ENCODE data around the gene ERCC6L. TPM values are rescaled to one million over a fixed set of nuclear protein-coding genes. Genes with fewer than 3 reads are reported as not detected.

ERCC6L gene
- total RNA-seq, 2 donors from 2014 or later, result 0.59 to 0.85 TPM

GRCh38 chrX:72269671-72270251 is 30.9 kb upstream of the ERCC6L start:
- Histone ChIP-seq H3K27ac (no peak overlapping the region), H3K27me3 (replicated peaks; ENCODE audit: insufficient read depth) (no peaks in the 10 kb centered on the region), H3K4me1 (replicated peaks) (no peaks in the 10 kb centered on the region), H3K9me3 (no peaks in the 10 kb centered on the region), H3K36me3 (no peaks in the 10 kb centered on the region), H3K4me3 (no peak overlapping the region)
- DNase-seq (ENCODE audit: low spot score), result no peak
- WGBS, result 55% methylated on average over 3 of the region's 3 CpGs
- intact Hi-C loops (cut with DNase I), result no loop called here
- no peak for TF ChIP-seq CTCF (IDR thresholded peaks at IDR 0.05)
- TF ChIP-seq POLR2A (IDR thresholded peaks at IDR 0.05), result no peak
- TF ChIP-seq POLR2AphosphoS5 (IDR thresholded peaks at IDR 0.05), result no peak

DNA sequence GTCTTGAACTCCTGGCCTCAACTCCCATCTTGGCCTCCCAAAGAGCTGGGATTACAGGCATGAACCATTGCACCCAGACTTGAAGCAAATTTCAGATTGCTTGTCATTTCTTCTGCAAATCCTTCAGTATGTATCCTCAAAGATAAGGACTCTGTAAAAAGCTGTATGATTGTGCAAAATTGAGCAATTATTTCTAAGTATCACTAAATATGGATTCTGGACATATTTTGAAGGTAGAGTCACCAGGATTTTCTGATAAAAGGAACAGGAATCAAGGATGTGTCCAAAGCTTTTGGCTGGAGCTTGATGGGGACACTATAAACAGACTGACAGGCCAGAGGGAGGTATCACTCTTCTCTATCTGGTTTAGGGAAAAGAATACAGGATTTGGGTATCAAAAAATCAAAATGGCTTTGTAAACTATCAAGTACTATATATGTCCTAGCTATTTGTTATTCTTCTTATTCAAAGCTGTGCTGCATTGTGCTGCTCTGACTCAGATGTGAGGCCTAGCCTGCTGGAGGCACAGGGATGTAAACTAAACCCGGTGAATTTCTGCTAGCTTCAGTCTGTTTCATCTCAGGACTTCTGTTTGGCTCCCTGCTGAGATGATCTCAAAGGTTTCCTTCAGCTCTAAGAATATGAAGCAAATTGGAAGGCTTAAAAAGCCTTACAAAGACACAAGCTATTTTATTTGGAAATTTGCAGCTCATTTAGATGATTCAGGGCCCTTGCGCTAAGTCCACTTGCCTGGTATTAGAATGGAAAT is 30.0 kb upstream of the ERCC6L start:
- no peaks in the 10 kb centered on the region for H3K4me1 ChIP-seq (replicated peaks)
- TF ChIP-seq POLR2AphosphoS5 (IDR thresholded peaks at IDR 0.05) (no peak), POLR2A (IDR thresholded peaks at IDR 0.05) (no peak), CTCF (IDR thresholded peaks at IDR 0.05) (no peak)
- no peak overlapping the region for H3K4me3 ChIP-seq
- WGBS, result 74% methylated on average over 2 of the region's 2 CpGs
- H3K9me3 ChIP-seq, result no peaks in the 10 kb centered on the region
- no peaks in the 10 kb centered on the region for H3K36me3 ChIP-seq
- H3K27ac ChIP-seq, result no peak overlapping the region
- intact Hi-C loops (cut with DNase I), result no loop called here
- H3K27me3 ChIP-seq (replicated peaks; ENCODE audit: insufficient read depth), result no peaks in the 10 kb centered on the region
- no peak for DNase-seq (ENCODE audit: low spot score)

DNA sequence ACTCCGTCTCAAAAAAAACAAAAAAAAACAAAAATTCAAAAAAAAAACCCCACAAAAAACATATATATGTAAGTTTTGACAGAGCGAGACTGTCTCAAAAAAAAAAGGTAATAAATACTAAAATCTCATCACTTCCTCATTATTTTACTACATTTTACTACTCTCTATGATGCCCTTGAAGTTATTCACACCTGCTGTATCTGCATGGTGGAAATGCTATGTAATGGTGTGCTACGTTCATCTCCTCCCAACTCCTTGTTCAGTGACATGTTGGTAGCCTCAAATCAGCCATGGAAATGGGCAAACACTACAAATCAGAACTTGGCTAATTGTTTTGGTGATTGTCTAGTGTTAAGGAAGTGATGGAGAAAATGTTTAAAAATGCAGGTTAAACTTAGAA is 26.4 kb upstream of the ERCC6L start:
- intact Hi-C loops (cut with DNase I), result no loop called here
- DNase-seq (ENCODE audit: low spot score), result no peak
- WGBS, result 93% methylated on average over 3 of the region's 3 CpGs
- H3K4me1 ChIP-seq (replicated peaks), result no peaks in the 10 kb centered on the region
- H3K27ac ChIP-seq, result no peak overlapping the region
- TF ChIP-seq POLR2AphosphoS5 (IDR thresholded peaks at IDR 0.05) (no peak), CTCF (IDR thresholded peaks at IDR 0.05) (no peak)
- no peaks in the 10 kb centered on the region for H3K27me3 ChIP-seq (replicated peaks; ENCODE audit: insufficient read depth)
- H3K9me3 ChIP-seq, result no peaks in the 10 kb centered on the region
- no peaks in the 10 kb centered on the region for H3K36me3 ChIP-seq
- H3K4me3 ChIP-seq, result no peak overlapping the region

- Histone ChIP-seq H3K4me3 (no peak overlapping the region), H3K36me3 (no peaks in the 10 kb centered on the region), H3K27ac (no peak overlapping the region), H3K9me3 (no peaks in the 10 kb centered on the region), H3K27me3 (replicated peaks; ENCODE audit: insufficient read depth) (no peaks in the 10 kb centered on the region), H3K4me1 (replicated peaks) (no peaks in the 10 kb centered on the region)
- 68% methylated on average over 7 of the region's 7 CpGs for WGBS
- DNase-seq (ENCODE audit: low spot score), result no peak
- TF ChIP-seq POLR2AphosphoS5 (IDR thresholded peaks at IDR 0.05) (no peak), CTCF (IDR thresholded peaks at IDR 0.05) (no peak), POLR2A (IDR thresholded peaks at IDR 0.05) (no peak)
- intact Hi-C loops (cut with DNase I), result no loop called here
Observed at GRCh38 chrX:72262077-72262476, 23.2 kb upstream of the ERCC6L start.

GRCh38 chrX:72260448-72260847 is 21.6 kb upstream of the ERCC6L start:
- intact Hi-C loops (cut with DNase I), result no loop called here
- H3K27me3 ChIP-seq (replicated peaks; ENCODE audit: insufficient read depth), result no peaks in the 10 kb centered on the region
- no peak overlapping the region for H3K27ac ChIP-seq
- H3K36me3 ChIP-seq, result no peaks in the 10 kb centered on the region
- no peak for DNase-seq (ENCODE audit: low spot score)
- H3K9me3 ChIP-seq, result no peaks in the 10 kb centered on the region
- no peaks in the 10 kb centered on the region for H3K4me1 ChIP-seq (replicated peaks)
- 95% methylated on average over 4 of the region's 4 CpGs for WGBS
- H3K4me3 ChIP-seq, result no peak overlapping the region
- TF ChIP-seq POLR2A (IDR thresholded peaks at IDR 0.05) (no peak), POLR2AphosphoS5 (IDR thresholded peaks at IDR 0.05) (no peak), CTCF (IDR thresholded peaks at IDR 0.05) (no peak)
